ENCODE data around the gene TIMM13.

The TIMM13 gene

DNA sequence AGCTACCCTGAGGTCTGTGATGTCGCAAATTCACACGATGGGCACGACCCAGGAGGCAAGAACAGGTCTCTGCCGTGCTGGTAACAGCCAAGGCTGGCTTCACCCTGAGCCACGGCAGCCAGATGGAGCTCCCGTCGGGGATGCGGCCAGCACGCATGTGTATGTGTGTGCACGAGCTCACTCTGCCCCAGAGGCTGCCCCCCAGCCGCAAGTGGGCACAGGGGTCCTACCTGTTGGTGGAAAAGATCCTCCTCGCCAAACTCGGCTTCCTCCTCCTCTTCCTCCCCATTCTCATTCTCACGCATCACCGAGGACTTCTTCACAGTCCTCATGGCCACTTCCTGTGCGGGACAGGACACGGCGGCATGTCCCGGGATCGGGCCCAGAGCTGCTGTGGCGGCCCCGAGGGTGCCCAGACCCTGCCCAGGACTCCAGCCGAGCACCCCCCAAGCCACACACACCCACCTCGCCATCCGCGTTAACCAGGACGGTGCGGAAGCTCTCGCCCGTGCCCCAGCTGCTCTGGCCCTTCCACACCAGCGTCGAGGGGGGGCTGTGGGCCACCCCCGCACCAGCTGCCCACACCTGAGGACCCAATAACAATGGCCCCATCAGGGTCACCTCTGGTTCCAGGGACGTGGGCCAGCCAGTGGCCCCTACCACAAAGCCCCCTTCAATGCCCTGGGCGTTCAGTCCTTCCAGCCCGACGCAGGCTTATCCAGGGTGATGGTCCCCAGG lies 4.1 kb upstream of the TIMM13 start:
- Histone ChIP-seq H3K36me3 (peaks cover 49% of the 10 kb centered on the region), H3K9me3 (no peaks in the 10 kb centered on the region), H3K4me1 (peaks cover 6% of the 10 kb centered on the region), H3K27me3 (no peaks in the 10 kb centered on the region), H3K4me3 (ENCODE audit: low read depth, low read length) (no peak overlapping the region)
- TF ChIP-seq CTCF (IDR thresholded peaks at IDR 0.05; ENCODE audit: low read depth, low read length), result no peak
- DNase-seq, result no peak

DNA sequence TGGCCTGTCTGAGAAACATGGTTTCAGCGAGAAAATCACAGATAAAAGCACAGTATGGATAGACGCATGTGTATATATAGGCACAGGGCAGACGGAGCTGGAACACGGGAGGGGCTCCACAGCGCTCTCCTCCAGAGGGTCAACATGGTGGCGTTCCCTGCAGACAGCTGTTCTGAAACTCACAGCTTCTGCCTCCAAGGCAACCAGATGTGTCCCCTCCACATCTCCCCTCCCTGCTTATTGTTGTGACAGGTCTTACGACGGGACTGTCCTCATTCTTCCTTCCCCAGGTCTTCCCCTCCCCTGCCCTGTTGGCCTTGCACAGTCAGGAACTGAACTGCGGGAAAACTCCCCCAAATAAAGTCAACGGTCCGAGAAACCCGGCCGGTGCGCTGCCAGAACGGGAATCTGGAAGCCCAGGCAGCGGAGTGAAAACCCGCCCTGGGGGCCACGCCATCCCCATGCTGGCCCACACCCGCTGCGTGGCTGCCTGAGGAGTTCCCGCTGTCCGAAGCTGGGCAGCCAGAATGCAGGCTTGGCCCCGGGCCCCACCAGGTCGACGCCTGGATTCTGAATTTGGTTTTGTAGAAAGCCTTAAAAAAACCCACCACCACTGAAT lies 2.6 kb upstream of the TIMM13 start:
- H3K4me1 ChIP-seq, result peaks cover 6% of the 10 kb centered on the region
- no peaks in the 10 kb centered on the region for H3K27me3 ChIP-seq
- H3K9me3 ChIP-seq, result no peaks in the 10 kb centered on the region
- peak; percentile 33 for DNase-seq
- H3K4me3 ChIP-seq (ENCODE audit: low read depth, low read length), result peak overlapping the region; percentile 88; the same call in 1 of the 2 replicates
- peaks cover 50% of the 10 kb centered on the region for H3K36me3 ChIP-seq
- TF ChIP-seq CTCF (IDR thresholded peaks at IDR 0.05; ENCODE audit: low read depth, low read length), result no peak

- DNase-seq, result peak; percentile 63
- Histone ChIP-seq H3K4me1 (peaks cover 6% of the 10 kb centered on the region), H3K36me3 (peaks cover 42% of the 10 kb centered on the region), H3K27me3 (no peaks in the 10 kb centered on the region), H3K9me3 (no peaks in the 10 kb centered on the region), H3K4me3 (ENCODE audit: low read depth, low read length) (peak overlapping the region; percentile 88)
- TF ChIP-seq CTCF (IDR thresholded peaks at IDR 0.05; ENCODE audit: low read depth, low read length), result no peak
These were observed 1.6 kb upstream of the TIMM13 start for GRCh38 chr19:2428756-2429711.

GRCh38 chr19:2428321-2428690 lies 920 bp upstream of the TIMM13 start:
- peak; percentile 53 for DNase-seq
- Histone ChIP-seq H3K4me3 (ENCODE audit: low read depth, low read length) (peak overlapping the region; percentile 88), H3K27me3 (no peaks in the 10 kb centered on the region), H3K36me3 (peaks cover 45% of the 10 kb centered on the region), H3K9me3 (no peaks in the 10 kb centered on the region), H3K4me1 (peaks cover 6% of the 10 kb centered on the region)
- TF ChIP-seq CTCF (IDR thresholded peaks at IDR 0.05; ENCODE audit: low read depth, low read length), result no peak

GRCh38 chr19:2426611-2427428 lies 566 bp downstream of the TIMM13 start:
- peaks cover 46% of the 10 kb centered on the region for H3K36me3 ChIP-seq
- TF ChIP-seq CTCF (IDR thresholded peaks at IDR 0.05; ENCODE audit: low read depth, low read length), result no peak
- no peaks in the 10 kb centered on the region for H3K9me3 ChIP-seq
- H3K4me3 ChIP-seq (ENCODE audit: low read depth, low read length), result peak overlapping the region; percentile 88
- DNase-seq, result peak; percentile 69
- peaks cover 6% of the 10 kb centered on the region for H3K4me1 ChIP-seq
- no peaks in the 10 kb centered on the region for H3K27me3 ChIP-seq

Data from BE2C (cell line).